Measurements from ENCODE around the gene RBM48. TPM values are rescaled to one million over a fixed set of nuclear protein-coding genes. Genes with fewer than 3 reads are reported as not detected.
"Not testable (repeated sequence)": the region's sequence is repeated elsewhere in the genome, so short reads cannot be mapped to it uniquely, and the experiment has no call there.

The RBM48 gene
- 10 to 100 TPM; 14.4 to 14.7 TPM for total RNA-seq

DNA sequence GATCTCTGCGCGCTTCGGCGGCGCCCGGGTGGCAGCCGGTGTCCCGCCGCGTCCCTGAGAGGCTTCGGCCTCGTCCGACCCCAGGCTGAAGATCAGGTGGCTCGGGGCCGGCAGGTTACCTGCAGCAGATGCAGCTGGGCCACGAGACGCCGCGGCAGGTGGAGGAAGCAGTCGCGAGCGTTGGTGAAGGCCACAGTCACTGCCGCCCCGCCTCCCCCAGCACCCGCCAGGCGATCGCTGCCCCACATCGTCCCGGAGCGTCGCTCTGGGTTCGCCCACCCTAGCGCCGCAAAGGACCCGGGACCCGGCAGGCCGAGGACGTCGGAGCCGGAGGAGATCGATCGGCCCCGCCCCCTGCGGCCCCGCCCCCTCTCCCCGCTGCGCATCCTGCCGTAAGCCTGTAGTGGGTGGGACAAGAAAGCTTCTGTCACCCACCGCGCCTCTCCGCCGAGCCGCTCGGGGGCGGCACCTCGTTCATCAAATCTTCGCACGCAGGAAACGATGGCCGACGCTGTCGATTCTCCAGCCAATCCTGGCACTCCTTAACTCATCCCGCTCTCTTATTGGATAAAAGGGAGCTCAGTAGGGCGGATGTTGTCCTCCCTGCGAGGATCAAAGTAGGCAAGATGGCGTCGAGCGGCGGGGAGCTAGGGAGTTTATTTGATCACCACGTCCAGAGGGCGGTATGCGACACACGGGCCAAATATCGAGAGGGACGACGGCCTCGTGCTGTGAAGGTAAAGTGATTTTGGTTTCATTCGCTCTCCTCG is at the start of gene RBM48, which contains the start of gene PEX1:
Gene RBM48, plus strand, starts transcription at position 608 of the 770 bp plus-strand sequence. Its CDS starts 19 bp downstream, at position 627.
Gene PEX1, minus strand, starts transcription at position 333 of the 770 bp plus-strand sequence. Its CDS starts 85 bp downstream, at position 248.
- ChIA-PET POLR2A (interaction anchor here (0.5 to 1.3 kb wide), 7 partner anchors 13 to 508 kb away, joined by 3 to 7 read pairs (median 4); partner anchors contain the start of genes ANKIB1, CYP51A1, FAM133B and GATAD1), CTCF (interaction anchor here (1.2 to 1.6 kb wide), 4 partner anchors 70 to 112 kb away, joined by 3 to 5 read pairs (median 4); partner anchors contain the start of gene GATAD1)

DNA sequence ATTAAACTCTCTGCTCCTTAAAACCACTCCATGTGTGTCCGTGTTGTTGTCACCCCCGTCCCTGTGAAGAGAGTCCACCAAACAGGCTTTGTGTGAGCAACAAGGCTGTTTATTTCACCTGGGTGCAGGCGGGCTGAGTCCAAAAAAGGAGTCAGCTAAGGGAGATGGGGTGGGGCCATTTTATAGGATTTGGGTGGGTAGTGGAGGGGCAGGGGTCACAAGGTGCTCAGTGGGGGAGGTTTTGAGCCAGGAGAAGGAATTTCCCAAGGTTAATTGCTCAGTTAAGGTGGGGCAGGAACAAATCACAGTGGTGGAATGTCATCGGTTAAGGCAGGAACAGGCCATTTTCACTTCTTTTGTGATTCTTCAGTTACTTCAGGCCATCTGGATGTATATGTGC is 49.4 kb upstream of the RBM48 start:
- POLR2A ChIA-PET, CTCF ChIA-PET: not testable (repeated sequence)

DNA sequence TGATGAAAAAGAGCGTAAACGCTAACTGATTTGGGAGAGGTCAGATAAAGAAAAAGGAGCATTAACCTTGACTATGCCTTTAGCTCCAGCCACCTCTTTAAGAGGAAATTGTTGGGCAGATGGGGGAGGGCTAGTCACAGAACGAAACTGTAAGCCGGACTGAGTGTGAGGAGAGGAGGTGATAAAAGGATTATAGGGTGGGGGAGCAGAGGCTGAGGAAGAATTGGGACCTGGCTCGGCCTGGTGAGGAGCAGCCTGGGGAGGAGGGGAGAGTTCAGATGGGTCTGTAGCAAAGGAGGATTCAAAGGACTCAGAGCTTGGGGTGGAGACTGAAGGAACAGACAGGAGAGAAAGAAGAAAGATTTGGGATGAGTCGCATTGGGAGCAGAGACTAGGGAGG is 45.0 kb upstream of the RBM48 start:
- CTCF ChIA-PET, POLR2A ChIA-PET: not testable (repeated sequence)

DNA sequence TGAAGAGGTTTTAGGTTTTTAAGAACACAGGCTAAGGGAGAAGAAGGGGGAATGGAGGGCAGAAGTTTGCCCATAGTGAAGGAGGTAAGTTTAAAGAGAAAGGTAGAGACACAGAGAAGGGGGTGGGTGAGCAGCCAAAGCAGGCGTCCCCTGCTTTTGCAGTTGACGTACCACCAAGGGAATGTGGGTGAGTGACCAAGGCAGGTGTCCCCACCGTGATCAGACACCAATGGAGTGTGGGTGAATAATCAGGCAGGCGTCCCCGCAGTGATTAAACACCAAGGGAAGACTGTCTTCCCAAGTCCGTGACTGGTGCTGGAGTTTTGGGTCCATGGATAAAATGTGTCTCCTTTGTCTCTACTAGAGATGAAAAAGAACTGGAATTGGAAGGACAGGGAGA is 44.4 kb upstream of the RBM48 start:
- POLR2A ChIA-PET, CTCF ChIA-PET: not testable (repeated sequence)

DNA sequence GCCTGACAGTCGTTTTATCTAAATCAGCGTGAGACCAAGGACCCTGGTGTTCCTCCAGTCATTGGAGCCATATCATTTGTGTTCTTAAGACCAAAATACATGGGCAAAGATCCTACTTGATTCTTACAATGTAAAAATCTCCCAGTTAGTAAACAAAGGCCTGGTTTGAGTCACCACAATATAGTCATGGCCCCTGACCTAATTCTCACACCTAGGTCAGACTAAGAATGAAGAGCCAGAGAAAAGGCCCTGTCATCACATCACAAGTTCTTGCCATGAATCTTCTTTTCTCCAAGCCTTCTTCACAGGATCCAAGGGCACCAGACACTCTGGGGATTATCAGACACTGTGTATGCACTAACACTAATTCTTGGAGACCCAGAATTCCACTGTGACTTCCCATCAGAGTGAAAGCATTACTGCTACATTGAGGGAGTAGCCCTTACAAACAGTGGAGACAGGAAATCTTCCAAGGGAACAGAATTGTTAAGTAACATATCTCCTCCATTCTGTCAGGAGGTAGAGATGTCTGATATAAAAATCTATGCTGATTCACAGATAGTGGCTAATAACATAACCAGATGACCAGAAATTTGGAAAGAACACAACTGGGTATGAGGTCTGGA is 43.2 kb upstream of the RBM48 start:
- CTCF ChIA-PET = no interaction called here
- POLR2A ChIA-PET = no interaction called here

DNA sequence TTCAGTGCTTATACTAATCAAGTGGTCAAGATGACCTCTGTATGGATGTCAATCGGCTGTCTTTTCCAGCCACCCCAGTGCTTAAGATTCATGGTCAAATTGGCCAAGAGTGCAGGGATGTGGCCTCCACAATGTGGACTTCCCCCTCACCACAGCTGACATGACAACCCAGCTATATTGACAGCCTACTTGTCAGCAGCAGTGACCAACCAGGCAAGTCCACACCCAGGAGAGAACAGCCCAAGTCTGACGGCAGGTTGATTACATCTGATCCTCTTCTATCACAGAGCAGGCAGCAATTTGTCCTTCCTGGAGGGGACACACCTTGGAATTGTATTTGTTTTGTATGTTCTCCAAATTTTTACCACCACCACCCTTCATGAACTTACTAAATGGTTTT is 42.6 kb upstream of the RBM48 start:
- CTCF ChIA-PET = no interaction called here
- POLR2A ChIA-PET = no interaction called here

DNA sequence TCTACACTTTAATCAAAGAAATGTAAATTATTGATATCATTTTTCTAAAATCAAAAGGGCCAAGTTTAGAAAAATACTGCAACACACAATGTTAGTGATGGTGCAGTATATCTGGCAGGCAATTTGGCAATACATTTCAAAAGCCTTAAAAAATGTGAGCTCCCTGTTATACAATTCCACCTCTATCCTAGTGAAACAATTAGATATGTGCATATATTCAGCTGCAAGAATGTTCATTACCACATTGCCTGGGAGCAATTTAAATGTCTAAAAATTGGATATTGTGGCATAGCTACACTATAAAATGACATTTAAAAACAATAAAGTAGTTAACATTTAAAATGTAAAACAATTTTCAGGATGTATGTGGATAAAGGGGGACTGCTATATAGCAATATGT is 40.8 kb upstream of the RBM48 start:
- ChIA-PET CTCF (no interaction called here), POLR2A (no interaction called here)

DNA sequence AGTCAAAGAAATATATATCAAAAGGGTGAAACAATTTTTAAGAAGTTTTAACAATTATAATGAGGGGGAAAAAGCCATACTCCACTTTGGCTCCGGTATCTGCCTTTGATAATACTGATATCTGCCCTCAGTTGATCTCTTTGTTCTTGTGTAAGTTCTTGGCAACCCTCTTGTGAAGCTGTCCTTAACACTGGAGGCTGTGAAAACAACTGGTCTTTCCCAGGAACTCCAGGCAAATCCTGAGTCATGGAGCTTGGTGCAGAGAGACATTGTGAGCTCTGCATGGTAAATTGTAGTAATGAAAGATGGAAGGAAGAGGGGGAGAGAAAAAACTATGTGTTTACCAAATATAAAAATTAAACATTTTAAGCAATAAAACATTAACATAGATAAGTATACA is 39.0 kb upstream of the RBM48 start:
- ChIA-PET CTCF (no interaction called here), POLR2A (interaction anchor here (0.6 kb wide), 1 partner anchor 25 kb away, joined by 4 read pairs; no protein-coding TSS in a partner anchor)

DNA sequence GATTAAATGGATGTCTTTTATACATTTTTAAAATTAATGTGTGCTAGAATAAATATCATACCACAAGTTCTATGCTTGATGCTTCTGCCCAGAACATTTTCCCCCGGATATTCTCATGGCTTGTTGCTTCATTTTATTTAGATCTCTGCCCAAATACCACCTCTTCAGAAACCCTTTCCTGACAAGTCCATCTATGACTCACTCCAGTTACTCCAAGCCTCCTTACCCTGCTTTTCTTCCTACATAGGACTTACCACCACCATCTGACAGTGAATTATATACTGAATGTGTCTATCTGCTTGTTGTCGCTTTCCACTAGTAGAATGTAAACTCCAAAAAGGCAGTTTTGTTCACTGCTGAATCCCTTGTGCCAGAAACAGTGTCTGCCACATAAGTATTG is 31.7 kb upstream of the RBM48 start:
- ChIA-PET CTCF (no interaction called here), POLR2A (no interaction called here)

DNA sequence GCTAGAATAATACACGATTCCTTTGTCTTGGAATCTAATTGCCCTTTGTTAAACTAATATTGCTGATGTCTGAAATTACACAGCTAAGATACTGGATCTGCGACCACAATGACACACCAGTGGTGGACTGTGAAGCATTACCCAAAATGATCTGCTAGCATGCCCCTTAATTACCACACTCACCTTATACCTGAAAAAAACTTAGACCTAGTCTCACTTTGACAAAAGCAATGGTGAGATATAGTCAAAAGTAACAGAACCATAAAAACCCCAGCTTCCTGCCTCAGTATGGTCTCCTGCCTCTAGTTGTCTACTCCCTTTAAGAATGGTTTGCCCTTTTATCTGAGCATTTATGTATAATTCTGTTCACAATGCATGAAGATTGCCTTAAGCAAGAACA is 30.0 kb upstream of the RBM48 start:
- CTCF ChIA-PET = no interaction called here
- POLR2A ChIA-PET = no interaction called here

DNA sequence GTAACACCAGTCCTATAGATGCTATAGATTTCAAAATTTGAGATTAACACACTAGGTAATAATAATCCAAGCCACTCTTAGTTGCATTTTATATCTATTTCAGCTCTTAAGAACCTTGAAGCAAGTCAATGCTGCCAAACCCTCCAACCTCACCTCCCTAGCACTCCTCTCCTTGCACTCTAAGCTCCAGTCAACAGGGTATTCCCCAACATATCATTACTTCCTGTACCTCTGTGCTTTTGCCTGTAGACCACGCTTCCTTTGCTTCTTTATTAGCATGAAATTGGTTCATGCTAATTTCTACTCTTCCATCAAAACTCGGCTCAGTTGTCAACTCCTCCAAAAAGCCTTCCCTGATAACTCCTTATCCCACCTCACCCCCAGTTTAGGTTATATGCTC is 24.8 kb upstream of the RBM48 start:
- ChIA-PET CTCF (no interaction called here), POLR2A (no interaction called here)

DNA sequence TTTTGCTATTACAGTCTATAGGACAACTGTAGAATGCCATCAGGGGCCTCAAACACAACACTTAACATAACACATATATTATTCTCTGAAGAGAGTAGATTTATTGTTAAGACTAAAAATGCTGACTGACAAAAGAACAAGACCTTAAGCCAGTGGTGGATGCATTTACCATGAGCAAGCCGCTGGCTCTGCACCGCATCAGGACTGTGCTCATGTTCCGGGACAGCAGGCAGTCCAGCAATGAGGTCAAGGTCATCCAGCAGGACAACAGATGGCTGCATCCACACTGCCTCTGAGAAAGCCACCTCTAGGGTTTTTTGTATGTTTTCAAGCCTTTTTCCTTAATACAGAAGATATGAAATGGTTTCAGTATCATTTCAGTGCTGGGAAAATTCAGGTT is 24.0 kb upstream of the RBM48 start:
- POLR2A ChIA-PET = no interaction called here
- CTCF ChIA-PET = no interaction called here

DNA sequence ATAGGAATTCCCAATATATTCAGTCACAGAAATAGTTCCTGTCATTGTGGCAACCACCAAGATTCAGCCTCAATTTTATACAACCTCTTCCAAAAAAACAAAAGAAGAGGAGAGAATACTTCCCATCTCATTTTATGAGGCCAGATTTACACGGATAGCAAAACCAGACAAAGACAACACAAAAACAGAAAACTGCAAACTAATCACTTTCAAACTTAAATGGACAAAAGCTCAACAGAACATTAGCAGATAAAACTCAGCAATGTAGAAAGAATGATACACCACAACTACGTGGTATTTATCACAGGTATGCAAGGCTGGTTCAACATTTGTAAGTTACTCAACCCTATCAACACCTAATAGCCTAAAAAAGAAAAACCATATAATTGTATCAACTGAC is 22.2 kb upstream of the RBM48 start:
- CTCF ChIA-PET = no interaction called here

DNA sequence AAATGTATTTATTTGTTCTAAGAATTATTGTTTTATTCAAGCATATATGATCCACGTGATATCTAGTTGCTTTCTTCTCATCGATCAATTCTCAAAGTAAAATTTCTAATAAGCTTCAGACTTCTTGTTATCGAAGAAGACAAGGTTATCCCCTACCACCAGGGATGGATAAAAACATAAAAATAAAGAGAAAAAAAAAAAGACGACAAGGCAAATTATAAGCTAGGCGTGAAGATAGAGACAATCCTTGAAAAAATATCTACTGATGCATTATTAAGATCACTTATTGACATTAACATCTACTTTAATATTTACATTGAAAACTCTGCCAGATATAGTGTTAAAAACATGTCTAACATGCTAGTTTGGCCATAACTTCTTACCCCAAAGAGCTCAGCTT is 19.6 kb upstream of the RBM48 start:
- ChIA-PET CTCF (no interaction called here), POLR2A (no interaction called here)

More for the DNA sequence above, 22.2 kb upstream of the RBM48 start:
- POLR2A ChIA-PET = no interaction called here

DNA sequence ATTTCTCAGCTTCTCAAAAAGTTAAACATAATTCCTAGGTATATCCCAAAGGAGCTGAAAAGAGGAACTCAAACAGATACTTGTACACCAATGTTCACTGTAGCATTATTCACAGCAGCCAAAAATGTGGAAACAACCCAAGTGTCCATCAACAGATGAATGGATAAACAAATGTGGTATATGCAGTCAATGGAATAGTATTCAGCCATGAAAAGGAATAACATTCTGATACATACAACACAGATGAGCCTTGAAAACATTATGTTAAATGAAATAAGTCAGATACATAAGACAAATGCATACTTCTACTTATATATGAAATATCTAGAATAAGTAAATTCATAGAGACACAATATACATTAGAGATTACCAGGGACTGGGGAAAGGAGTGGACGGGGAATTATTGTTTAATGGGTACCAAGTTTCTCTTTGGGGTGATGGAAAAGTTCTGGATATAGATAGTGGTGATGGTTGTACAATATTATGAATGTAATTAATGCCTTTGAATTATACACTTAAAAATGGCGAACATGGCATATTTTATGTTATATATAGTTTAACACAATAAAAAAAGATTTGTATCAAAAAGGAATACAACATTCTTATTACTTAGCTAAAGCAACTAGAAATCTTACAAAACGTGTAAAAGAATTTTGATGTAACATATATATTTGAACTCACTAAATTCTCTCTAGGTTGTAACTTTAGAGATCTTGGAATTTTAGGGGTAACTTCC is 15.3 kb upstream of the RBM48 start:
- ChIA-PET POLR2A (no interaction called here), CTCF (interaction anchor here (0.6 kb wide), 1 partner anchor 348 kb away, joined by 3 read pairs; no protein-coding TSS in a partner anchor)

DNA sequence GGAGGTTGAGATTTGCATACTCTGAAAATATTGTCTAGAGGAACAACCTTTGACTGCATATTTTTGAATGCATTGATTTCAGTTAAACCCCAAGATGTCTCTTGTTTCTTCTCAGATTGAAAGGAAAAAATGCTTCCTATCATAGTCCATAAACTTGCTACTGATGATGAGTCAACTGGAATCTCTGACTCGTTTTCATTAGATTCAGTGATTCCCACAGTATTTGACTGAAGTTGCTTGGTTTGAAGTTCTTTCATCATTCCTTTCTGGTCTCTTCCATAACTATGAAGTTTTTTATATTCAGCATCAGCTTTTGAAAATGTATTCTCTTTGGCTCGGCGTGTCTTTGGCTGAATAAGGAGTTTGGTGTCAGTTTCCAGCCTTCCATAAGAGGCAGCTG is 11.0 kb upstream of the RBM48 start:
- CTCF ChIA-PET = no interaction called here
- POLR2A ChIA-PET = no interaction called here

DNA sequence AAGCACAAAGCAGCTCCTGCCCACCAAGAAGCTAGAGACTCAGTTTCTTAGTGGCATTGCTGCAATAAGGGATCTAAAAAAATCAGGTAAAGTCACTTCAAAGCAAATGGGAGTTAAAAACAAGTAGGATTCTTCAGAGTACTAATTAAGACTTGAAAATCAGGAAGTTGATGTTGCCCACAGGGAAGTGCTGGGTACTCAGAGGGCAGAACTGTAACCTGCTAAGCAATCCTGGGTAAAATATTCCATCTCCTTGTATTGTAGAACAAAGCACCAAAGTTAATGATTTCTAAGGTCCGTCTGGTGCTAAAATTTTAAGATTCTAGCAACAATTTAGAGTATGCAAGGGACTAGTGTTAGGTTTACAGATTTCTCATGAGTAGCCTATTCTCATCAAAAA is 8.6 kb upstream of the RBM48 start:
- ChIA-PET POLR2A (no interaction called here), CTCF (no interaction called here)

DNA sequence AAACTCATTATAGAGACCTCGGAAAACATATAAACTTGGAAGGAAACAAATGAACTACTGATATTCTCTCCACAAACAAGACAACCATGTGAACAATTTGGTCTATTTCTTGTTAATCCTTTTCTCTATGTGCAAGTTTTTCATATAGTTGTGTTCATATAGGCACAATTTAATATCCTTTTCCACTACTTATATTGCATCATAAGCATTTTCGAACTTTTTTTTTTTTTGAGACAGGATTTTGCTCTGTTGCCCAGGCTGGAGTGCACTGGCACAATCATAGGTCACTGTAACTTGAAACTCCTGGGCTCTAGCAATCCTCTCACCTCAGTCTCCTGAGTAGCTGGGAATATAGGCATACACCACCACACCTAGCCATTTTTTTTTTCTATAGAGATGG is 5.5 kb upstream of the RBM48 start:
- CTCF ChIA-PET = no interaction called here
- POLR2A ChIA-PET = no interaction called here

DNA sequence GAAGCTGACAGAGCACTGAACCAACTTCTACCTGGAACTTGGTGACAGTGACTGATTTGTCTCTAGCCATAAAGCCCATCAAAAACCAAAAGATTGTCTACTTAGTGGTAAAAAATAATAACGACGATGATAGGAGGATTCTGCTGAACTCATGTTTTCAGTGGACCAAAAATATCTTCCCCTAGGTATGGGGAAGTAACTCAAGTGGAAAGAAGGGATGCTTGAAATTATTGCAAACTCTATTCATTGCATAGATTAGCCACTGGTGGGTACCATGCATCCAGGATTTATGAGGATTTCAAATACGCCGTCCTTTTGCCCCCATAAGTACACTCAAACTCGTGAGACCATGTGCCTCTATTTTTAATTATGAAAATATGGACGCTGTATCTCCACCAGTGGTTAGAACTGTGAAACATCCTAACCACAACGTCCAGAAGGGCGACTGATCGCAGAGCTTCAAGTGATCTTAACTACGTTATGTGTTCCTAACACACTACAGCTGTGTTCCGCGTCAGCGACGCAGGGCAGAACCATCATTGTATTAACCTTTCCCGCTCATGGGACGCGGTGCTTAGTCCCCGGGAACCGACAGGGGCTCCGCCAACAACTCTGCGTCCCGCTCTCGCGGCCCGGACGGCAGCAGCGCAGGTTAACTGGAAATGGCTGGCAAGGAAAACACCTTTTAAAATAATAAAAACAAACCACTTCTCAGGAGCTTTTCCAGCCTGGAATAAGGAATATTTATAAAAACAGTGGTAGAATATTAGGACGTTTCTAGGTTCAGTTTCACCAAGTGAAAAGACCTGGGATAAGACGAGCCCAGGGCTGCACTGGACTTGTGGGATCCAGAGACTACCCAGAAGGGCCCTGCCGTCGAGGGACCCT is 1.1 kb upstream of the RBM48 start:
- POLR2A ChIA-PET = interaction anchor here (0.5 to 1.2 kb wide), 2 partner anchors 80 to 185 kb away, joined by 3 to 7 read pairs; partner anchors contain the start of gene GATAD1

DNA sequence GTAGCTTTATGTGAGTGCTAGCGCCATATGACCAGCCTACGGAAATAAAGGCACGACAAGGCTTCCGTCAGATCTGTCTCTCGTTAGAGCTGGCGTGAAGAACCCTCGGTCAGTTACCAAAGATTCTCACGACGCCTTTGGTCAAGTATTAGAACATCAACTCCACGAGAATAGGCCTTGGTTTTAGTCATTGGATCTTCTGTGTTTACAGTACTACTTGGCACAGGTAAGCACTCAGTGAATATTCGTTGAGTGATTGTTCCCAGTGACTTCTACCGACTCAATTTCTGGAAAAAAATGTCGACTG is 316 bp downstream of the RBM48 start:
- ChIA-PET POLR2A (interaction anchor here (0.5 to 1.3 kb wide), 7 partner anchors 13 to 508 kb away, joined by 3 to 7 read pairs (median 4); partner anchors contain the start of genes ANKIB1, CYP51A1, FAM133B and GATAD1), CTCF (interaction anchor here (1.2 to 1.6 kb wide), 4 partner anchors 70 to 111 kb away, joined by 3 to 5 read pairs (median 4); partner anchors contain the start of gene GATAD1)

More for the DNA sequence above, 1.1 kb upstream of the RBM48 start:
- CTCF ChIA-PET = interaction anchor here (1.2 to 1.6 kb wide), 4 partner anchors 71 to 113 kb away, joined by 3 to 5 read pairs (median 4); partner anchors contain the start of gene GATAD1
